Skeletal muscle tissue (tissue), 4 donors: ENCODE results near the gene ASB16. TPM values are rescaled to one million over a fixed set of nuclear protein-coding genes. Genes with fewer than 3 reads are reported as not detected.
A peak's percentile ranks its signal among the peaks of the same experiment; 100 is the strongest.

Source experiments
- H3K27ac ChIP-seq: one replicate; pipeline ENCODE4 v1.7.0; 2013; ENCODE audit warnings: mild to moderate bottlenecking, low read depth, low read length, inconsistent platforms
- H3K27me3 ChIP-seq, 3 donors: one replicate each; pipeline ENCODE4 v1.7.0; 2013; ENCODE audit warnings: low read length in 3 of 3; ENCODE audit not compliant: control insufficient read depth in 3 of 3, insufficient read depth in 3 of 3
- H3K36me3 ChIP-seq, 3 donors: one replicate each; pipeline ENCODE4 v1.7.0; 2013; ENCODE audit warnings: low read length in 3 of 3; ENCODE audit not compliant: control insufficient read depth in 3 of 3, insufficient read depth in 3 of 3
- H3K4me1 ChIP-seq, 3 donors: one replicate each; pipeline ENCODE4 v1.7.0; 2013; ENCODE audit warnings: low read length in 3 of 3, mild to moderate bottlenecking in 3 of 3; ENCODE audit not compliant: control insufficient read depth in 3 of 3, insufficient read depth in 3 of 3
- H3K4me3 ChIP-seq, 3 donors: one replicate each; pipeline ENCODE4 v1.7.0; 2013; ENCODE audit warnings: low read length in 3 of 3
- H3K9ac ChIP-seq, 3 donors: one replicate each; pipeline ENCODE4 v1.7.0; 2013; ENCODE audit warnings: low read length in 3 of 3, mild to moderate bottlenecking in 3 of 3, moderate library complexity in 2 of 3, low read depth in 1 of 3
- H3K9me3 ChIP-seq, 3 donors: one replicate each; pipeline ENCODE4 v1.7.0; 2013; ENCODE audit warnings: low read length in 3 of 3; ENCODE audit not compliant: control insufficient read depth in 3 of 3
- total RNA-seq: library from RNA; depleted of rRNA; stranded (reverse); fragments of >200 nt; gene quantifications from one replicate; pipeline ENCODE4 v1.2.3, GENCODE V29; 2014
- donor health status: Osteomylitis.

Gene ASB16
- total RNA-seq, 1 donor from 2014 or later, result 4.7 TPM

DNA sequence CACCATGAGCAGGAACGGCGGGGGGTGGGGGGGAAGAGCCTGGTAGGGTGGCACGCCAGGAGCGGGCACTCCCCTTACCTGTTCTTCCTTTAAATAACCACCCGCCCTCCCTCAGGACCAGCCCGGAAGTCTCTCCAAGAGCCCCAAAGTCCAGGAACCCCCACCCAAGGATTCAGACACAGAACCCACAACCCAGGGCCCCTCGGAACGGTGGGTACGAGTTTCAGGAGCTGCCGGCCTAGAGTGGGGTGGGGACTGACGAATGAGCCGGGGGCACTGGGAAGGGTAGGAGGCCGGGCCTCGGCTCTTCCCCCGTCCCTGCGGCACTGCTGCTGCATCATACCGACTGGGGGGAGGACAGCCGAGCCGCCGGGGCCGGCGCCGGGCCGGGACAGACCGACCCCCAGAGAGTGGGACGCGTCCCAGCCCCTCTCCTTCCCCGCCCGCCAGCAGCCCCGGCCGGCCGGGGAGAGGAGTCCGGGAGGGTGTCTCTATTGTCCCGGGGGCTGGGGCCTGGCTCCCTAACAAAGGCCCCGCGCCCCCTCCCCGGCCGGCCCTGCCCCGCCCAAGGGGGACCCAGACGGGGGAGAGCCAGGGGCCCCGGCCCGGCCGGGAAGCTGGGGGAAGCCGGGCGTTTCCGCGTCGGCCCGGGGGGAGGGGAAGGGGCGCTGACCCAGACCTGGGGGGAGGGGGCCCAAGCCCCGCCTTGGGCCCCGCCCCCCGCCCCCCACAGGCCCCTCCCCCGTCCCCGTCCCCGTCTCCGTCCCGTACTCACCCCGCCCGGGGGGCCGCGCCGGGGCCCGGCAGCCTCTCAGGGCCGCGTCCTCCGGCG, 28.4 kb downstream of the ASB16 start:
- Histone ChIP-seq H3K9me3 (no peaks in the 10 kb centered on the region), H3K36me3 (peaks cover 20 to 32% (median 29%) of the 10 kb centered on the region in 3 donors), H3K27me3 (no peaks in the 10 kb centered on the region), H3K27ac (peak overlapping the region; percentile 90), H3K9ac (peak overlapping the region; percentile 77 to 85 (median 82)), H3K4me3 (peak overlapping the region; percentile 68 to 76 (median 72)), H3K4me1 (peaks cover 16 to 46% (median 22%) of the 10 kb centered on the region in 3 donors)

DNA sequence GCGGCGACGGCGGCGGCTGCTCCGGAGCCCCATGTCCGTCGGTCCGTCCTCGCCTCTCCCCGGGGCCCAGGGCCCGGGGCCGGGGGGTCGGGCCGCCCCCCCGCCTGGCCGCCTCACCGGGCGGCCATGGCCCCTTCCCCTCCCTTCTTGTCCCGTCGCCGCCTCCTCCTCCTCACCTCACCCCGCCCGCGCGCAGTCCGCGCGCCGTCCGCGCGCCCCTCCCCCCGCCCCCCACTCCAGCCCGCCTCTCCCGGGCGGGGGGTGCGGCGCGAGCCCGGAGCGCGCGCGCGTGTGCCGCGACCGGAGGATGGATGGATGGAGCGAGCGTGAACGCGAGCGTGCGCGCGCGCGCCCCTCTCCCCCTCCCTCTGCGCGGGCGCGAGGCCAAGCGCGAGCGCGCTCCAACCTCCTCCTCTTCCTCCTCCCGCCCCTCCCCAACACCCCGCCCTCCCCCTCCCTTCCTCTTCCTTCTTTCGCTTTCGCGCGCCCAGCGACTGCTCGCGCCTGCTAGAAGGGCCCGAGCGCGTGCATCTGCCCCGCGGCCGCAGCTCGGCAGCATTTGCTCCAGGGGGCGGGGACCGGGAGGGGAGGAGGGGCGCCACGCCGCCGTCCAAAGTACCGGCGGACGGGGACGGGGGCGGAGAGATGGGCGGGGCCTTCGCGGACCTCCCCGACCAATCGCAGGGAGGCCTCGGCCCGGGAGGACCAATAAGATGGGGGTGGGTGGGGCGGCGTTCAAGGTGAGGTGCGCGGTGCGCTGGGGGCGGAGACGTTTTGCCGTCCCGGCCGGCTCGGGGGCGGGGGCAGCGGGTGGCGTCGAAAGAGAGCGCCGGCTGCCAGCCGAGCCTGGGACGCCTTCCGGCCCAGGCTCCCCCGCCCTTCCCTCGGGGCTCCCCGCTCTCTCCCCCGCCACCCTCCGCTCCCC, 29.3 kb downstream of the ASB16 start, which contains the start of gene ATXN7L3:
ATXN7L3 (minus strand) TSS at position 332 of the 925 bp plus-strand sequence. CDS start 1,814 bp downstream, outside the sequence.
- Histone ChIP-seq H3K4me3 (peak within 1 kb of the TSS; percentile 82 to 88 (median 86)), H3K27ac (peak within 1 kb of the TSS; percentile 90), H3K4me1 (peaks cover 16 to 54% (median 22%) of the 10 kb centered on the region in 3 donors), H3K27me3 (no peaks in the 10 kb centered on the region), H3K9me3 (no peaks in the 10 kb centered on the region), H3K9ac (peak within 1 kb of the TSS; percentile 89 to 95 (median 92)), H3K36me3 (peaks cover 11 to 23% (median 20%) of the 10 kb centered on the region in 3 donors)

- peak overlapping the region; percentile 89 to 95 (median 92) for H3K9ac ChIP-seq
- peak overlapping the region; percentile 82 to 88 (median 86) for H3K4me3 ChIP-seq
- H3K27me3 ChIP-seq, result no peaks in the 10 kb centered on the region
- peaks cover 6 to 15% (median 12%) of the 10 kb centered on the region in 3 donors for H3K36me3 ChIP-seq
- H3K9me3 ChIP-seq, result no peaks in the 10 kb centered on the region
- peak overlapping the region; percentile 89 for H3K27ac ChIP-seq
- peaks cover 16 to 54% (median 22%) of the 10 kb centered on the region in 3 donors for H3K4me1 ChIP-seq
Measured at GRCh38 chr17:44200478-44201155, 30.1 kb downstream of the ASB16 start.

DNA sequence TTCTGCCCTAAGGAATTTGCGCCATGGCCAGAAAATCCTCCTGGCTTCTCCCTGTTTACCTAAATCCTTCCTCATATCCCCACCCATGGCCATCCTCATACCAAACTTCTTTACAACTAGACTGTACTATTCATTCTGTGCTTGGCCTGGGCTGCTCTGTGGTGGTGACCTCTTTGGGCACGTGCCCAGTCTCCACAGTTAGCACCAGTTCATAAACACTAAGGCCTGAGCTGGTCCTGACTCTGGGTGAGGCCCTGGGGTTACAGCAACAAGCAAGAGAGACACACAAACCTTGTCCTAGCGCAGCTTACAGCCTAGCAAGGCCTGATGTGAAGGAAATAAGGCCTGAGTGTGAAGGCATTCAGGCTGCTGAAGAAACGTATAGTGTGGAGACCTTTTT, 32.3 kb downstream of the ASB16 start:
- no peaks in the 10 kb centered on the region for H3K27me3 ChIP-seq
- H3K9me3 ChIP-seq, result no peaks in the 10 kb centered on the region
- H3K36me3 ChIP-seq, result peaks cover 10 to 15% (median 13%) of the 10 kb centered on the region in 3 donors
- peaks cover 16 to 47% (median 20%) of the 10 kb centered on the region in 3 donors for H3K4me1 ChIP-seq
- no peak overlapping the region for H3K9ac ChIP-seq
- no peak overlapping the region for H3K27ac ChIP-seq
- H3K4me3 ChIP-seq, result no peak overlapping the region

- Histone ChIP-seq H3K36me3 (peaks cover 20 to 25% (median 24%) of the 10 kb centered on the region in 3 donors), H3K9me3 (no peaks in the 10 kb centered on the region), H3K9ac (no peak overlapping the region), H3K4me3 (no peak overlapping the region), H3K27me3 (no peaks in the 10 kb centered on the region), H3K27ac (no peak overlapping the region), H3K4me1 (peaks cover 9 to 35% (median 10%) of the 10 kb centered on the region in 3 donors)
Measured at GRCh38 chr17:44203731-44204440, 33.4 kb downstream of the ASB16 start.

DNA sequence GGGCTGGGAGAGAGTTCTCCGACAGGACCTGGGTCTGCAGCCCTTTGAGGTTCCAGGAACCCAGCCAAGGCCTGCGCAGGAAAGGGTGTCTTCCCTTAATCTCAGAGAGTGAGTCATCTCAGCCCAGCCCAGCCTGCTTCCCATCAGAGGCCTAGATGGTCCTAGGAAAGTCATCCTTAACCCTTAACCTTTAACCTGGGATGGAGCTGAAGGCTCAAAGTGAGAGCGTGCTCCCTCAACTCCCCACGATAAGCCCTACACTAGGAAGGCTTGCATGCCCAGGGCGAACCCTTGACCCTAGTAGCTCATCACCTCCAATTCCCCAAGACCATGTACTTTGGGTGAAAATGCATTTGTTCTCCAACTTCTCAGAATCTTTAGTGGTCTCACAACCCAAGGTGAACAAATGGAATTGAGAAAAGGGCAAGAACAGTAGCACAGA, 34.0 kb downstream of the ASB16 start:
- H3K9me3 ChIP-seq, result no peaks in the 10 kb centered on the region
- H3K4me3 ChIP-seq, result no peak overlapping the region
- H3K27ac ChIP-seq, result no peak overlapping the region
- H3K4me1 ChIP-seq, result peaks cover 9 to 35% (median 10%) of the 10 kb centered on the region in 3 donors
- H3K9ac ChIP-seq, result no peak overlapping the region
- peaks cover 26 to 30% (median 30%) of the 10 kb centered on the region in 3 donors for H3K36me3 ChIP-seq
- no peaks in the 10 kb centered on the region for H3K27me3 ChIP-seq

DNA sequence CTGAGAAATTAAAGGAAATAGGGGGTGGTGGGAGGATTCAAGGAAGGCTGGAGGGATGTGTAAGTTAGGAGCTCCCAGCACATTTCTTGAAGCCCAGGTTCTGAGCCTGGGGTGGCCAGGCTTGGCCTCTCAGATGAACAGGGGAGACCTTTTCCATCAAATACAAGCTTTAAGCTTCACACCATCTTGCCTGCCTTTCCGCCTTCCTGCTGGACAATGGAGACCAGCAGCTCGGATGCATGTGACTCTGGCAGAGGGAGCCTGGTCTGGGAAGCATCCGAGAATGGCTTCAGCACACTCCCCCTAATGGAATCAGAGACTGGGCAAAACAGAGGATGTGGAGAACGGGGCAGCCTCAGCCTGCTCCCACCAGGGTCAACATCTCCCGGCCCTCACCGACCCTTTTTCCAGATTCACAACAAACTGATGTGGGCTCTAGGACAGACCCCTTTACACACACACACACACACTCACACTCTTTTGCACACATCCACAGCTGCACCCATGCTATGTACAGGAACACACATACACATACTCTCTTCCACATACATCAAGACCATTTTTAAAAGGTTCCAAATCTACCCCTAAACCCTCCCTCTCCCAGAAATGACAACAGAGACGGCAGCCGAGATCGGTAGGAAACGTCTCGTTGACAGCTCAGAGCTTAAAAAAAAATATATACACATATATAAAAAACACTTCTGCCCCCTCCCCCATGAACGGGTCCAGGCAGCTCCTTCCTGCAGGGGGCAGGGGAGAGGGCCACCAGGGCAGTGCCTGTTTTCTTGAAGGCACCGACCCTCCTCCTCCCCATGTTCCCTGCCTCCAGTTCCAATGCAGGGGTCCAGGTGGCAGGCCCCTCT, 35.7 kb downstream of the ASB16 start:
- H3K4me3 ChIP-seq, result no peak overlapping the region
- no peaks in the 10 kb centered on the region for H3K9me3 ChIP-seq
- H3K27ac ChIP-seq, result no peak overlapping the region
- H3K9ac ChIP-seq, result no peak overlapping the region
- H3K4me1 ChIP-seq, result peaks cover 6 to 42% (median 15%) of the 10 kb centered on the region in 3 donors
- H3K27me3 ChIP-seq, result no peaks in the 10 kb centered on the region
- peaks cover 38 to 41% (median 39%) of the 10 kb centered on the region in 3 donors for H3K36me3 ChIP-seq

DNA sequence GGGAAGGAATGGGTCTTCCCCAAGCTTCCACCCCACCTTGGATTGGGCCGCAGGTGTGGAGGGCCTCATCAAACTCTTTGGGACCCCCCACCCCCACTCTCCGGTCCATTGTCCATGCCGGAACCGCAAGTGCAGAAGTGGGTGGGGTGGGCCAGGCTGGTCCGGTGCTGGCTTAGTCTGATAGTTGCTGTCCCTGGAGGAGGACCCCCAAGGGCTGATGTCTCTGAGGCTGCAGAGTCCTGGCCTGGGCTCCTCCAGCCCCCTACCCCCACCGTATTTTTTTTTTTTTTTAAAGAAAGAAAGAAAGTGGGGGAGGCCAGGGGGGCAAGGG, 36.3 kb downstream of the ASB16 start:
- Histone ChIP-seq H3K27ac (no peak overlapping the region), H3K9ac (no peak overlapping the region), H3K36me3 (peaks cover 44 to 47% (median 45%) of the 10 kb centered on the region in 3 donors), H3K4me3 (no peak overlapping the region), H3K4me1 (peaks cover 5 to 47% (median 20%) of the 10 kb centered on the region in 3 donors), H3K27me3 (no peaks in the 10 kb centered on the region), H3K9me3 (no peaks in the 10 kb centered on the region)
